ENCODE results near the gene ABI2.
"Not testable (repeated sequence)": the region's sequence is repeated elsewhere in the genome, so short reads cannot be mapped to it uniquely, and the experiment has no call there.

DNA sequence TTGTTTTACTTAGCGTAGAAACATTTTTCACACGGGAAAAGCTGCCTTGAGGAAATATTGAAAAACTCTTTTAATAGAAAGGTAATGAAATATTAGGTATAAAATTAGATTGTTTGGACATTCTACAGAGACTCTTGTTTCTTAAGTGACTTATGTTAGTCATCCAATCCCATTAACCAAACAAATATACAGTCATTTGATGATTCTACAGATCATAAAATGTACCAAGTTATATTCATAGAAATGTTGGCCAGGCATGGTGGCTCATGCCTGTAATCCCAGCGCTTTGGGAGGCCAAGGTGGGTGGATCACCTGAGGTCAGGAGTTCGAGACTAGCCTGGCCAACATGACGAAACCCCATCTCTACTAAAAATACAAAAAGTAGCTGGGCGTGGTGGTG is 60.0 kb downstream of the ABI2 start:
- not testable (repeated sequence) for TF ChIP-seq POLR2A (IDR thresholded peaks at IDR 0.05)
- TF ChIP-seq, protein P1, sequence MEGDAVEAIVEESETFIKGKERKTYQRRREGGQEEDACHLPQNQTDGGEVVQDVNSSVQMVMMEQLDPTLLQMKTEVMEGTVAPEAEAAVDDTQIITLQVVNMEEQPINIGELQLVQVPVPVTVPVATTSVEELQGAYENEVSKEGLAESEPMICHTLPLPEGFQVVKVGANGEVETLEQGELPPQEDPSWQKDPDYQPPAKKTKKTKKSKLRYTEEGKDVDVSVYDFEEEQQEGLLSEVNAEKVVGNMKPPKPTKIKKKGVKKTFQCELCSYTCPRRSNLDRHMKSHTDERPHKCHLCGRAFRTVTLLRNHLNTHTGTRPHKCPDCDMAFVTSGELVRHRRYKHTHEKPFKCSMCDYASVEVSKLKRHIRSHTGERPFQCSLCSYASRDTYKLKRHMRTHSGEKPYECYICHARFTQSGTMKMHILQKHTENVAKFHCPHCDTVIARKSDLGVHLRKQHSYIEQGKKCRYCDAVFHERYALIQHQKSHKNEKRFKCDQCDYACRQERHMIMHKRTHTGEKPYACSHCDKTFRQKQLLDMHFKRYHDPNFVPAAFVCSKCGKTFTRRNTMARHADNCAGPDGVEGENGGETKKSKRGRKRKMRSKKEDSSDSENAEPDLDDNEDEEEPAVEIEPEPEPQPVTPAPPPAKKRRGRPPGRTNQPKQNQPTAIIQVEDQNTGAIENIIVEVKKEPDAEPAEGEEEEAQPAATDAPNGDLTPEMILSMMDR (IDR thresholded peaks at IDR 0.05), result not testable (repeated sequence)
